ENCODE results near the gene ENAH. TPM values are rescaled to one million over a fixed set of nuclear protein-coding genes. Genes with fewer than 3 reads are reported as not detected.
"Not testable (repeated sequence)": the region's sequence is repeated elsewhere in the genome, so short reads cannot be mapped to it uniquely, and the experiment has no call there.

Gene ENAH
- polyA plus RNA-seq, 1 donor (not counting 4 experiments of a cell fraction or from before 2014, with no cell fraction given), result 61.0 TPM

GRCh38 chr1:225700164-225700821 is 47.4 kb upstream of the ENAH start:
- peak overlapping the region in 1 of 3 experiments; percentile 5 for H3K4me3 ChIP-seq (ENCODE audit: control insufficient read depth in 2 of 3, extremely low read depth in 1 of 3, insufficient read depth in 2 of 3, low read depth in 1 of 3, low read length in 3 of 3)
- H3K9ac ChIP-seq (ENCODE audit: control insufficient read depth, extremely low read depth, insufficient read depth, low read length), result peak overlapping the region; percentile 19

GRCh38 chr1:225699336-225699735 is 46.4 kb upstream of the ENAH start:
- dilution Hi-C loops (cut with MboI; ENCODE audit: extremely low pct_ligation_motif_present, low sequenced_read_pairs), result no loop called here
- Histone ChIP-seq H3K4me3 (ENCODE audit: control insufficient read depth in 2 of 3, extremely low read depth in 1 of 3, insufficient read depth in 2 of 3, low read depth in 1 of 3, low read length in 3 of 3) (no peak overlapping the region), H3K4me2 (ENCODE audit: control insufficient read depth, extremely low read depth, insufficient read depth, low read depth, low read length) (no peak overlapping the region), H3K79me2 (ENCODE audit: control insufficient read depth, insufficient read depth, low read length) (no peaks in the 10 kb centered on the region), H3K27me3 (ENCODE audit: control insufficient read depth, extremely low read depth, insufficient read depth, low read length) (no peaks in the 10 kb centered on the region), H3K9ac (ENCODE audit: control insufficient read depth, extremely low read depth, insufficient read depth, low read length) (no peak overlapping the region), H2AFZ (ENCODE audit: control insufficient read depth, low read length) (no peak overlapping the region), H3K9me3 (ENCODE audit: control insufficient read depth, low read depth, low read length) (no peaks in the 10 kb centered on the region), H3K4me1 (ENCODE audit: control insufficient read depth, extremely low read depth, insufficient read depth, low read length) (peaks cover 22% of the 10 kb centered on the region), H3K9me1 (ENCODE audit: control insufficient read depth, extremely low read depth, insufficient read depth, low read length) (no peaks in the 10 kb centered on the region), H4K20me1 (ENCODE audit: control insufficient read depth, extremely low read depth, insufficient read depth, low read length) (no peaks in the 10 kb centered on the region), H3K36me3 (ENCODE audit: control insufficient read depth in 2 of 2, extremely low read depth in 1 of 2, insufficient read depth in 2 of 2, low read length in 2 of 2) (no peaks in the 10 kb centered on the region), H3K27ac (ENCODE audit: control insufficient read depth, insufficient read depth, low read length) (no peak overlapping the region)
- TF ChIP-seq EZH2 (IDR thresholded peaks at IDR 0.05; ENCODE audit: low read length), result no peak
- no peak for TF ChIP-seq CTCF (optimal IDR thresholded peaks at IDR 0.05 in 1 of 3, IDR thresholded peaks at IDR 0.05 in 1 of 3, conservative IDR thresholded peaks at IDR 0.05 in 1 of 3; ENCODE audit: extremely low read depth in 1 of 3, insufficient read depth in 2 of 3, low read length in 3 of 3)
- FAIRE-seq (no peak), DNase-seq (ENCODE audit: low read depth, low spot score) (no peak)

More at GRCh38 chr1:225700164-225700821, 47.4 kb upstream of the ENAH start:
- H3K4me1 ChIP-seq (ENCODE audit: control insufficient read depth, extremely low read depth, insufficient read depth, low read length), result peaks cover 22% of the 10 kb centered on the region
- peak; percentile 96 for FAIRE-seq
- H3K27ac ChIP-seq (ENCODE audit: control insufficient read depth, insufficient read depth, low read length), result peak overlapping the region; percentile 46
- peak overlapping the region; percentile 1 for H2AFZ ChIP-seq (ENCODE audit: control insufficient read depth, low read length)
- H3K4me2 ChIP-seq (ENCODE audit: control insufficient read depth, extremely low read depth, insufficient read depth, low read depth, low read length), result peak overlapping the region; percentile 59
- H3K36me3 ChIP-seq (ENCODE audit: control insufficient read depth in 2 of 2, extremely low read depth in 1 of 2, insufficient read depth in 2 of 2, low read length in 2 of 2), result no peaks in the 10 kb centered on the region
- H4K20me1 ChIP-seq (ENCODE audit: control insufficient read depth, extremely low read depth, insufficient read depth, low read length), result no peaks in the 10 kb centered on the region
- H3K27me3 ChIP-seq (ENCODE audit: control insufficient read depth, extremely low read depth, insufficient read depth, low read length), result no peaks in the 10 kb centered on the region
- H3K79me2 ChIP-seq (ENCODE audit: control insufficient read depth, insufficient read depth, low read length), result no peaks in the 10 kb centered on the region
- no peak for TF ChIP-seq EZH2 (IDR thresholded peaks at IDR 0.05; ENCODE audit: low read length)
- no peak for TF ChIP-seq CTCF (optimal IDR thresholded peaks at IDR 0.05 in 1 of 3, IDR thresholded peaks at IDR 0.05 in 1 of 3, conservative IDR thresholded peaks at IDR 0.05 in 1 of 3; ENCODE audit: extremely low read depth in 1 of 3, insufficient read depth in 2 of 3, low read length in 3 of 3)
- DNase-seq (ENCODE audit: low read depth, low spot score), result peak; percentile 76
- no peaks in the 10 kb centered on the region for H3K9me3 ChIP-seq (ENCODE audit: control insufficient read depth, low read depth, low read length)
- dilution Hi-C loops (cut with MboI; ENCODE audit: extremely low pct_ligation_motif_present, low sequenced_read_pairs), result no loop called here
- no peaks in the 10 kb centered on the region for H3K9me1 ChIP-seq (ENCODE audit: control insufficient read depth, extremely low read depth, insufficient read depth, low read length)

- dilution Hi-C loops (cut with MboI; ENCODE audit: extremely low pct_ligation_motif_present, low sequenced_read_pairs); H2AFZ ChIP-seq (ENCODE audit: control insufficient read depth, low read length); H3K9me1 ChIP-seq (ENCODE audit: control insufficient read depth, extremely low read depth, insufficient read depth, low read length); H3K4me2 ChIP-seq (ENCODE audit: control insufficient read depth, extremely low read depth, insufficient read depth, low read depth, low read length); H3K27ac ChIP-seq (ENCODE audit: control insufficient read depth, insufficient read depth, low read length); FAIRE-seq; H3K4me3 ChIP-seq (ENCODE audit: control insufficient read depth in 2 of 3, extremely low read depth in 1 of 3, insufficient read depth in 2 of 3, low read depth in 1 of 3, low read length in 3 of 3); H3K27me3 ChIP-seq (ENCODE audit: control insufficient read depth, extremely low read depth, insufficient read depth, low read length); DNase-seq (ENCODE audit: low read depth, low spot score); H3K79me2 ChIP-seq (ENCODE audit: control insufficient read depth, insufficient read depth, low read length); H3K9ac ChIP-seq (ENCODE audit: control insufficient read depth, extremely low read depth, insufficient read depth, low read length); H3K36me3 ChIP-seq (ENCODE audit: control insufficient read depth in 2 of 2, extremely low read depth in 1 of 2, insufficient read depth in 2 of 2, low read length in 2 of 2); H3K9me3 ChIP-seq (ENCODE audit: control insufficient read depth, low read depth, low read length); H4K20me1 ChIP-seq (ENCODE audit: control insufficient read depth, extremely low read depth, insufficient read depth, low read length): not testable (repeated sequence)
- peaks cover 22% of the 10 kb centered on the region for H3K4me1 ChIP-seq (ENCODE audit: control insufficient read depth, extremely low read depth, insufficient read depth, low read length)
These were observed 45.3 kb upstream of the ENAH start for GRCh38 chr1:225698194-225698593.
